ENCODE measurements around the gene CDC14B.
"Not testable (repeated sequence)": the region's sequence is repeated elsewhere in the genome, so short reads cannot be mapped to it uniquely, and the experiment has no call there.

Gene CDC14B

GRCh38 chr9:96621618-96622017, 2.0 kb upstream of the CDC14B start:
- no peak for DNase-seq (ENCODE audit: low spot score)

GRCh38 chr9:96620832-96621269, 1.2 kb upstream of the CDC14B start:
- DNase-seq (ENCODE audit: low spot score), result no peak

- DNase-seq (ENCODE audit: low spot score), result no peak
Measured at GRCh38 chr9:96620181-96620514, 505 bp upstream of the CDC14B start.

- DNase-seq (ENCODE audit: low spot score), result no peak
Measured at GRCh38 chr9:96619124-96619465, 548 bp downstream of the CDC14B start.

- DNase-seq (ENCODE audit: low spot score), result no peak
Measured at GRCh38 chr9:96618209-96619123, 1.2 kb downstream of the CDC14B start.

GRCh38 chr9:96617439-96618185, 2.0 kb downstream of the CDC14B start:
- DNase-seq (ENCODE audit: low spot score), result no peak

GRCh38 chr9:96616817-96617438, 2.7 kb downstream of the CDC14B start:
- no peak for DNase-seq (ENCODE audit: low spot score)

- no peak for DNase-seq (ENCODE audit: low spot score)
Measured at GRCh38 chr9:96615411-96615810, 4.2 kb downstream of the CDC14B start.

- DNase-seq (ENCODE audit: low spot score), result not testable (repeated sequence)
Measured at GRCh38 chr9:96614664-96615063, 5.0 kb downstream of the CDC14B start.

GRCh38 chr9:96612966-96613589, 6.6 kb downstream of the CDC14B start:
- DNase-seq (ENCODE audit: low spot score), result no peak

- DNase-seq (ENCODE audit: low spot score), result no peak
Measured at GRCh38 chr9:96612105-96612965, 7.3 kb downstream of the CDC14B start.

GRCh38 chr9:96611302-96611701, 8.3 kb downstream of the CDC14B start:
- no peak for DNase-seq (ENCODE audit: low spot score)

- DNase-seq (ENCODE audit: low spot score), result no peak
Measured at GRCh38 chr9:96609732-96610131, 9.9 kb downstream of the CDC14B start.

GRCh38 chr9:96607971-96608370, 11.7 kb downstream of the CDC14B start:
- DNase-seq (ENCODE audit: low spot score), result no peak

GRCh38 chr9:96605328-96605727, 14.3 kb downstream of the CDC14B start:
- DNase-seq (ENCODE audit: low spot score), result no peak

GRCh38 chr9:96604004-96604319, 15.7 kb downstream of the CDC14B start:
- no peak for DNase-seq (ENCODE audit: low spot score)

- DNase-seq (ENCODE audit: low spot score), result no peak
Measured at GRCh38 chr9:96603305-96604003, 16.2 kb downstream of the CDC14B start.

- no peak for DNase-seq (ENCODE audit: low spot score)
Measured at GRCh38 chr9:96599298-96599697, 20.3 kb downstream of the CDC14B start.

- no peak for DNase-seq (ENCODE audit: low spot score)
Measured at GRCh38 chr9:96596601-96597111, 23.0 kb downstream of the CDC14B start.
